RWPE2 (cell line): ENCODE measurements around the gene CHD5.
A peak's percentile ranks its signal among the peaks of the same experiment; 100 is the strongest.

Experiments
- ATAC-seq: fragments of 200-7000 bp; cut with Tn5 transposase; 3 replicates; pipeline ENCODE4 v1.9.1; 2021; ENCODE audit warnings: low read depth
- DNase-seq: peaks from one replicate; pipeline ENCODE4 v3.0.0-alpha.2; 2020; ENCODE audit warnings: low spot score
- H3K27ac ChIP-seq: fragments of 450-650 bp; 2 replicates; pipeline ENCODE4 v1.5.1; 2017; ENCODE audit warnings: mild to moderate bottlenecking; ENCODE audit not compliant: poor library complexity, severe bottlenecking
- H3K27me3 ChIP-seq: fragments of 250-450 bp; sonication (Bioruptor Pico); 2 replicates; pipeline ENCODE4 v1.5.1; 2021; ENCODE audit warnings: mild to moderate bottlenecking, moderate library complexity; ENCODE audit not compliant: insufficient read depth, poor library complexity, severe bottlenecking
- H3K36me3 ChIP-seq: fragments of 250-450 bp; sonication (Bioruptor Pico); 2 replicates; pipeline ENCODE4 v1.5.1; 2020; ENCODE audit warnings: low read depth, mild to moderate bottlenecking, moderate library complexity
- H3K4me1 ChIP-seq: fragments of 250-450 bp; sonication (Bioruptor Pico); 2 replicates; pipeline ENCODE4 v1.5.1; 2021; ENCODE audit warnings: mild to moderate bottlenecking, moderate library complexity; ENCODE audit not compliant: insufficient read depth, poor library complexity, severe bottlenecking
- H3K4me3 ChIP-seq: fragments of 250-450 bp; sonication (Bioruptor Pico); 2 replicates; pipeline ENCODE4 v1.5.1; 2021; ENCODE audit warnings: mild to moderate bottlenecking, moderate library complexity; ENCODE audit not compliant: severe bottlenecking
- H3K9me3 ChIP-seq: fragments of 250-450 bp; sonication (Bioruptor Pico); 2 replicates; pipeline ENCODE4 v1.5.1; 2021; ENCODE audit warnings: mild to moderate bottlenecking, moderate library complexity; ENCODE audit not compliant: severe bottlenecking
- TF ChIP-seq, protein P1 (sequence below): fragments of 450-650 bp; IDR thresholded peaks from one replicate; pipeline ENCODE4 v1.5.1; 2017; ENCODE audit warnings: mild to moderate bottlenecking, moderate library complexity; ENCODE audit not compliant: poor library complexity, severe bottlenecking

The CHD5 gene

DNA sequence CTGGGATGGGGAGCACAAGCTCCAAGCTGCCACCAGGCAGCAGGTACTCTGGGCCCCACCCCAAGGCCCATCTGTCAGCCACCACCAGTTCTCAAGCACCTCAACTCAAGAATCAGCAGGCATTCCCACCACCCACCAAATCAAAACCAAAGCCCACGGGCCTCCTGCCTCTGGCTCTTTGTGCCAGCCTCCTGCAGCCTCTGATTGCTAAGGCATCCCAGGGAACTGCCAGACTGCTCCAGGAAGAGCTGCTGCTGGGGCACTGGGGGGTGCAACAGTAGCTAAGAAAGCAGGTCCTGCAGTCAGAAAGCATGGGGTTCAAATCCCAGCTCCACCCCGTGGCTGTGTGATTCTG, 34.7 kb downstream of the CHD5 start:
- Histone ChIP-seq H3K36me3 (no peaks in the 10 kb centered on the region), H3K9me3 (no peaks in the 10 kb centered on the region), H3K4me1 (no peaks in the 10 kb centered on the region), H3K27ac (no peak overlapping the region), H3K4me3 (no peak overlapping the region), H3K27me3 (no peaks in the 10 kb centered on the region)
- no peak for ATAC-seq
- TF ChIP-seq, protein P1, sequence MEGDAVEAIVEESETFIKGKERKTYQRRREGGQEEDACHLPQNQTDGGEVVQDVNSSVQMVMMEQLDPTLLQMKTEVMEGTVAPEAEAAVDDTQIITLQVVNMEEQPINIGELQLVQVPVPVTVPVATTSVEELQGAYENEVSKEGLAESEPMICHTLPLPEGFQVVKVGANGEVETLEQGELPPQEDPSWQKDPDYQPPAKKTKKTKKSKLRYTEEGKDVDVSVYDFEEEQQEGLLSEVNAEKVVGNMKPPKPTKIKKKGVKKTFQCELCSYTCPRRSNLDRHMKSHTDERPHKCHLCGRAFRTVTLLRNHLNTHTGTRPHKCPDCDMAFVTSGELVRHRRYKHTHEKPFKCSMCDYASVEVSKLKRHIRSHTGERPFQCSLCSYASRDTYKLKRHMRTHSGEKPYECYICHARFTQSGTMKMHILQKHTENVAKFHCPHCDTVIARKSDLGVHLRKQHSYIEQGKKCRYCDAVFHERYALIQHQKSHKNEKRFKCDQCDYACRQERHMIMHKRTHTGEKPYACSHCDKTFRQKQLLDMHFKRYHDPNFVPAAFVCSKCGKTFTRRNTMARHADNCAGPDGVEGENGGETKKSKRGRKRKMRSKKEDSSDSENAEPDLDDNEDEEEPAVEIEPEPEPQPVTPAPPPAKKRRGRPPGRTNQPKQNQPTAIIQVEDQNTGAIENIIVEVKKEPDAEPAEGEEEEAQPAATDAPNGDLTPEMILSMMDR, result no peak
- DNase-seq, result no peak

GRCh38 chr1:6144647-6145395, 35.3 kb downstream of the CHD5 start:
- Histone ChIP-seq H3K9me3 (no peaks in the 10 kb centered on the region), H3K27me3 (no peaks in the 10 kb centered on the region), H3K36me3 (no peaks in the 10 kb centered on the region), H3K4me1 (no peaks in the 10 kb centered on the region), H3K27ac (no peak overlapping the region), H3K4me3 (no peak overlapping the region)
- TF ChIP-seq, protein P1, result no peak
- DNase-seq, result no peak
- no peak for ATAC-seq

DNA sequence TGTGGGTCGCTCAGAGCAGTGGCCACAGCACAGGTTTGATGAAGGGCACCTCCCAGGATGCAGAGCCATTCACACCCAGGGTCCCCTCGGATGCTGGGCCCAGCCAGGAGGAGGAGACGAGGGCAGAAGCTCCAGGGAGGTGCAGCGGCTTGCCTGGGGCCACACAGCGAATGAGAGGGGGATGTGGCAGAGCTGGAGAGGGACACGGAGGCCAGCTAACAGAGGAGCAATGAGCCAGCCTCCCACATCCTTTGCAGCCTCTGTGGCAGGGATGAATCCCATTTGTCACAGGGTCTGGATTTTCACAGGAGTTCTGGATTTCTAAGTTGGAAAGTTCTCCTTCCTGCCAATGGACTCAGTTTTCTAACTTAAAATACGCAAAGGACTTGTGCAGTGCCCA, 35.9 kb downstream of the CHD5 start:
- no peak for ATAC-seq
- H3K27me3 ChIP-seq, result no peaks in the 10 kb centered on the region
- no peak overlapping the region for H3K4me3 ChIP-seq
- H3K36me3 ChIP-seq, result no peaks in the 10 kb centered on the region
- no peaks in the 10 kb centered on the region for H3K4me1 ChIP-seq
- TF ChIP-seq, protein P1, result no peak
- H3K27ac ChIP-seq, result no peak overlapping the region
- DNase-seq, result no peak
- H3K9me3 ChIP-seq, result no peaks in the 10 kb centered on the region

- H3K4me3 ChIP-seq, result no peak overlapping the region
- no peaks in the 10 kb centered on the region for H3K9me3 ChIP-seq
- TF ChIP-seq, protein P1, result no peak
- peak; percentile 34; the same call in 2 of the 3 replicates for ATAC-seq
- no peak overlapping the region for H3K27ac ChIP-seq
- no peak for DNase-seq
- no peaks in the 10 kb centered on the region for H3K36me3 ChIP-seq
- no peaks in the 10 kb centered on the region for H3K27me3 ChIP-seq
- H3K4me1 ChIP-seq, result no peaks in the 10 kb centered on the region
Observed at GRCh38 chr1:6143395-6143794, 36.7 kb downstream of the CHD5 start.

DNA sequence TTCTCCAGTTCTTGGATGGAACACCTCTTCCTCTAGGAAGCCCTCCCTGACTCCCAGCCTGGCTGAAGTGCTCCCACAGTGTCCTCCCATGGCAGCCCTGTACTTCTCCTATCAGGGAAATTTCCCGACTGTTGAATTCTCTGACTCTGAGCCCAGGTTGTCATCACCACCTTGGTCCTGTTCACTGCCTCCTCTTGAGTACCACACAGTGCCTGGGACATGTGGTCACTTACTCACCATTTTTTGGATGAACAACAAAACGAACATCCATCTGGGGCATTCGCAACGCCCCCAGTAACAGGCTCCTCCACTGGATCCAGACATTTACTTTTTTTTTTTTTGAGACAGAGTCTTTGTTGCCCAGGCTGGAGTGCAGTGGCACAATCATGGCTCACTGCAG, 37.4 kb downstream of the CHD5 start:
- DNase-seq (no peak), ATAC-seq (no peak)
- no peak overlapping the region for H3K27ac ChIP-seq
- no peaks in the 10 kb centered on the region for H3K9me3 ChIP-seq
- TF ChIP-seq, protein P1, result no peak
- H3K36me3 ChIP-seq, result no peaks in the 10 kb centered on the region
- H3K4me1 ChIP-seq, result no peaks in the 10 kb centered on the region
- H3K27me3 ChIP-seq, result no peaks in the 10 kb centered on the region
- H3K4me3 ChIP-seq, result no peak overlapping the region
